ENCODE data around the gene PPEF2. TPM values are rescaled to one million over a fixed set of nuclear protein-coding genes. Genes with fewer than 3 reads are reported as not detected.
"Not testable (repeated sequence)": the region's sequence is repeated elsewhere in the genome, so short reads cannot be mapped to it uniquely, and the experiment has no call there.

PPEF2 gene
- total and polyA plus RNA-seq, 3 donors from 2014 or later, result 0.50 to 1.4 (median 0.71) TPM

DNA sequence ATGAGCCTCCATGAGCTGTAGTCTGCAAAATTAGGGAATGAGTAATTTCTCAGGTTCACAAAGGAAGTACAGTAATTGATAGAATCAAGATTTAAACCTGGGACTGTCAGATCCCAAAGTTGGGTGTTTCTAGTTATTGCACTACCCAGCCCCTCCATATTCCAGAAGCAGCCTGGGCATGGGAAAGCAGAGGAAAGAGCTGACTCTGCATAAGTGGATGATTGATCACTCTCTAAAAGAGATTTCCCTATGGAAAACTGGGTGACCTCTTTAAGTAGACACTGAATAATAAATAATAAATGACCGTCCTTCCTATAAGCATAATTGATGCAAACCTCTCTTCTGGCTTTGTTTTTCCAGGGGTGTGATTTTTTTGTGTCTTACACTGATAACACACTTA is 33.4 kb upstream of the PPEF2 start:
- Histone ChIP-seq H3K4me1 (no peaks in the 10 kb centered on the region), H3K9me3 (no peaks in the 10 kb centered on the region), H3K4me3 (no peak overlapping the region), H3K27ac (no peak overlapping the region), H3K27me3 (no peaks in the 10 kb centered on the region), H3K36me3 (ENCODE audit: low read depth, missing control alignments) (no peaks in the 10 kb centered on the region)
- DNase-seq, result no peak
- WGBS, 2 donors, result 93 to 95% methylated on average over 1 of the region's 1 CpG
- intact Hi-C loops (cut with DNase I; ENCODE audit: low total_unique reads), result no loop called here
- TF ChIP-seq POLR2A (IDR thresholded peaks at IDR 0.05), result no peak
- TF ChIP-seq, protein P1, sequence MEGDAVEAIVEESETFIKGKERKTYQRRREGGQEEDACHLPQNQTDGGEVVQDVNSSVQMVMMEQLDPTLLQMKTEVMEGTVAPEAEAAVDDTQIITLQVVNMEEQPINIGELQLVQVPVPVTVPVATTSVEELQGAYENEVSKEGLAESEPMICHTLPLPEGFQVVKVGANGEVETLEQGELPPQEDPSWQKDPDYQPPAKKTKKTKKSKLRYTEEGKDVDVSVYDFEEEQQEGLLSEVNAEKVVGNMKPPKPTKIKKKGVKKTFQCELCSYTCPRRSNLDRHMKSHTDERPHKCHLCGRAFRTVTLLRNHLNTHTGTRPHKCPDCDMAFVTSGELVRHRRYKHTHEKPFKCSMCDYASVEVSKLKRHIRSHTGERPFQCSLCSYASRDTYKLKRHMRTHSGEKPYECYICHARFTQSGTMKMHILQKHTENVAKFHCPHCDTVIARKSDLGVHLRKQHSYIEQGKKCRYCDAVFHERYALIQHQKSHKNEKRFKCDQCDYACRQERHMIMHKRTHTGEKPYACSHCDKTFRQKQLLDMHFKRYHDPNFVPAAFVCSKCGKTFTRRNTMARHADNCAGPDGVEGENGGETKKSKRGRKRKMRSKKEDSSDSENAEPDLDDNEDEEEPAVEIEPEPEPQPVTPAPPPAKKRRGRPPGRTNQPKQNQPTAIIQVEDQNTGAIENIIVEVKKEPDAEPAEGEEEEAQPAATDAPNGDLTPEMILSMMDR (IDR thresholded peaks at IDR 0.05), result no peak

DNA sequence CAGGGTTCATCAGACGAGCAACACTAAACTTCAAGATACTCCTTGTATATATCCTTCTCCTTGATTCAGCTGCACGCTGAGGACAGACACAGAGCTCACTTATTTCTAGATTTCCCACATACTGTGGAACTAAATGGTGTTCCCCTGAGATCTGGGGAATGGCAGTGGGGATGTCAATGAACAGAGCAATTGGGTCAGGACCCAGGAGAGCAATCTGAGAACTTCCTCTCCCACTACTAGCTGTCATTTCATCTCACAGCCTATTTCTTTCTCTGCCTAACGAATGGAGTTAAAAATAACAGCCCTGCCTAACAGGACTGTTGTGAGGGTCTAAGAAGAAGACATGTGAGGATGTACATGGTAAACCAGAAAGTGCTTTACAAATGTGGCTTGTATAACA is 27.9 kb upstream of the PPEF2 start:
- no peak for DNase-seq
- no peak overlapping the region for H3K4me3 ChIP-seq
- no peaks in the 10 kb centered on the region for H3K36me3 ChIP-seq (ENCODE audit: low read depth, missing control alignments)
- no peaks in the 10 kb centered on the region for H3K27me3 ChIP-seq
- H3K9me3 ChIP-seq, result no peaks in the 10 kb centered on the region
- WGBS, 2 donors, result 77 to 86% methylated on average over 3 of the region's 3 CpGs
- TF ChIP-seq POLR2A (IDR thresholded peaks at IDR 0.05), result no peak
- TF ChIP-seq, protein P1 (IDR thresholded peaks at IDR 0.05), result no peak
- H3K4me1 ChIP-seq, result no peaks in the 10 kb centered on the region
- H3K27ac ChIP-seq, result no peak overlapping the region
- intact Hi-C loops (cut with DNase I; ENCODE audit: low total_unique reads), result no loop called here

DNA sequence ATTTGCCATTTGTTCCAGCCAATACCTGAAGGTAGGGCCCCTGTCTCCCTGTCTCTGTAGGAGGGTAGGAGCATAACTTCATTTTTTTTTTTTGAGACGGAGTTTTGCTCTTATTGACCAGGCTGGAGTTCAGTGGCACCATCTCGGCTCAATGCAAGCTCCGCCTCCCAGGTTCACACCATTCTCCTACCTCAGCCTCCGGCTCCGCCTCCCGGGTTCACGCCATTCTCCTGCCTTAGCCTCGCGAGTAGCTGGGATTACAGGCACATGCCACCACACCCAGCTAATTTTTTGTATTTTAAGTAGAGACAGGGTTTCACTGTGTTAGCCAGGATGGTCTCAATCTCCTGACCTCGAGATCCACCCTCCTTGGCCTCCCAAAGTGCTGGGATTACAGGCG is 22.7 kb upstream of the PPEF2 start:
- H3K4me3 ChIP-seq; H3K9me3 ChIP-seq; H3K4me1 ChIP-seq; H3K27ac ChIP-seq; H3K36me3 ChIP-seq (ENCODE audit: low read depth, missing control alignments); DNase-seq; H3K27me3 ChIP-seq; intact Hi-C loops (cut with DNase I; ENCODE audit: low total_unique reads): not testable (repeated sequence)
- 68 to 73% methylated on average over 11 of the region's 11 CpGs for WGBS, 2 donors

DNA sequence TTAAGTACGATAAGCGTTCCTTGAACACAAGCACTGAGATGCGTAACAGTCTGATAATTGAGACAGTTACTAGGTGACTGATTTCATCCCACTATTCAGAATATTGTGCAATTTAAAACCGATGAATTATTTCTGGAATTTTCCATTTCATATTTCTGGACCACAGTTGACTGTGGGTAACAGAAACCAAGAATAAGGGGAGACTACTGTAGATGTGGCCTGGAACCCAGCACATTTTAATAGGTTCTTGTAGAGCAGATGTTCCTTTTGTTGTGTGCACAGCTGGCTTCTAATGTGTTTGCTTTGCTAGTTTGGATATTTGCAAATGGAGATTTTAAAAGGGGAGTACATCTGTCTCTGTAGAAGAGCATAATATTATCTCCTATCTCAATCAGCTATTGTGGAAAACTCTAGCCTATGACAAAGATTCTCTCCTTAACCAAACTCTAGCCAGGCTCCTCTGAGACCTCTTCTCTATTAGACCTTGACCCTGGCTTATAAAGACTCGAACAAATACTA is 22.1 kb upstream of the PPEF2 start:
- H3K9me3 ChIP-seq, result no peaks in the 10 kb centered on the region
- H3K36me3 ChIP-seq (ENCODE audit: low read depth, missing control alignments), result no peaks in the 10 kb centered on the region
- 68 to 78% methylated on average over 5 of the region's 5 CpGs for WGBS, 2 donors
- no peaks in the 10 kb centered on the region for H3K27me3 ChIP-seq
- intact Hi-C loops (cut with DNase I; ENCODE audit: low total_unique reads), result no loop called here
- TF ChIP-seq, protein P1 (IDR thresholded peaks at IDR 0.05), result no peak
- TF ChIP-seq POLR2A (IDR thresholded peaks at IDR 0.05), result no peak
- DNase-seq, result no peak
- H3K4me1 ChIP-seq, result no peaks in the 10 kb centered on the region
- no peak overlapping the region for H3K27ac ChIP-seq
- no peak overlapping the region for H3K4me3 ChIP-seq

DNA sequence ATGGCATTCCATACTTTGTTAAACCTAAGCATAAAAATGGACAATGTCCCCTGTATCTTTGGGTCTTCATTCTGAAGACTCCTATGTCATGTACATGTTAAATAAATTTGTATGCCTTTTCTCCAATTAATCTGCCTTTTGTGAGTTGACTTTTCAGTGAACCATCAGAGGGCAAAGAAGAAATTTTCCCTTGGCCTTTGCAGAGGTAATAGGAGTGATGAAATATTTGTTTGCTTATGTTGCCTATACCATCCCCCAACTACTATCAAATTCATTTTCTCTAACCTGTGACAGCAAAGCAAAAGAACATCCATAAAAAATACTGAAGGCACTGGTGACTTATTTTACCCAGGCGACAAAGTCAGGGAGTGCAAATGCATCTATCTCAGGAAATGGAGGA is 20.3 kb upstream of the PPEF2 start:
- Histone ChIP-seq H3K36me3 (ENCODE audit: low read depth, missing control alignments) (no peaks in the 10 kb centered on the region), H3K9me3 (no peaks in the 10 kb centered on the region), H3K27me3 (no peaks in the 10 kb centered on the region), H3K27ac (no peak overlapping the region), H3K4me1 (no peaks in the 10 kb centered on the region), H3K4me3 (no peak overlapping the region)
- intact Hi-C loops (cut with DNase I; ENCODE audit: low total_unique reads), result no loop called here
- no peak for DNase-seq
- 87 to 94% methylated on average over 1 of the region's 1 CpG for WGBS, 2 donors
- no peak for TF ChIP-seq POLR2A (IDR thresholded peaks at IDR 0.05)
- TF ChIP-seq, protein P1 (IDR thresholded peaks at IDR 0.05), result no peak

Measured in testis (tissue), 3 donors.